ENCODE results near the gene RNF144A.

RNF144A gene

DNA sequence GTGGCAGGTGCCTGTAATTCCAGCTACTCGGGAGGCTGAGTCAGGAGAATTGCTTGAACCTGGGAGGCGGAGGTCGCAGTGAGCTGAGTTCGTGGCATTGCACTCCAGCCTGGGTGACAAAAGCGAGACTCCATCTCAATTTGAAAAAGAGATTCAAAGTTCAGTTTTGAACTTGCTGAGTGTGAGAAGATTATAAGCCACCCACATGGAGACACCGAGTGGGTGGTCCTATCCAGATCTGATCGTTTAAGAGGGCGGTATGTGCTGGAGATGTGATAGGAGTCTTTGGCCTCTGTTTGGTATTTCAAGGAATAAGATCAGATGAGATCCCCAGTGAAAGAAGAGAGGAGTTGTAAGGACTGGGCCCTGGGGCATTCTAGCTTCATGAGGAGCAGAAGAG is 25.6 kb downstream of the RNF144A start:
- TF ChIP-seq, protein P1, sequence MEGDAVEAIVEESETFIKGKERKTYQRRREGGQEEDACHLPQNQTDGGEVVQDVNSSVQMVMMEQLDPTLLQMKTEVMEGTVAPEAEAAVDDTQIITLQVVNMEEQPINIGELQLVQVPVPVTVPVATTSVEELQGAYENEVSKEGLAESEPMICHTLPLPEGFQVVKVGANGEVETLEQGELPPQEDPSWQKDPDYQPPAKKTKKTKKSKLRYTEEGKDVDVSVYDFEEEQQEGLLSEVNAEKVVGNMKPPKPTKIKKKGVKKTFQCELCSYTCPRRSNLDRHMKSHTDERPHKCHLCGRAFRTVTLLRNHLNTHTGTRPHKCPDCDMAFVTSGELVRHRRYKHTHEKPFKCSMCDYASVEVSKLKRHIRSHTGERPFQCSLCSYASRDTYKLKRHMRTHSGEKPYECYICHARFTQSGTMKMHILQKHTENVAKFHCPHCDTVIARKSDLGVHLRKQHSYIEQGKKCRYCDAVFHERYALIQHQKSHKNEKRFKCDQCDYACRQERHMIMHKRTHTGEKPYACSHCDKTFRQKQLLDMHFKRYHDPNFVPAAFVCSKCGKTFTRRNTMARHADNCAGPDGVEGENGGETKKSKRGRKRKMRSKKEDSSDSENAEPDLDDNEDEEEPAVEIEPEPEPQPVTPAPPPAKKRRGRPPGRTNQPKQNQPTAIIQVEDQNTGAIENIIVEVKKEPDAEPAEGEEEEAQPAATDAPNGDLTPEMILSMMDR (IDR thresholded peaks at IDR 0.05; ENCODE audit: extremely low read depth, missing control alignments), result no peak
- no peak for DNase-seq (ENCODE audit: low spot score)

DNA sequence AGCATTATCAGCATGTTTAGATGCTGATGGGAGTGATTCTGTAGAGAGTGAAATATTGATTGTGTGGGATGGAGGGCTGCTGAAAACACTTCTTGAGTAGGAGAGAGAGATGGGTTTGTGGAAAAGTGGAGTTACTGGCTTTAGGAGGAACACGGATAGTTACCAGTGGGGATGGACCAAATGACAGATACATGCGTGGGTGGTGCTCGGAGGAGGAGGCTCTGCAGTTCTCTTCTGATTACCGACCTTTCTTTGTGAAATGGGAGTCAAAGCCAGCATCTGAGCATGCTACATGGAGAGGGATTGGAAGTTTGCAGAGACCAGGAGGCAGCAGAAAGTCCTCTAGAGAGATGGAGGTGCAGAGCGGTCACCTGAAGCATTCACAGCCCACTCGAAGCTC is 26.3 kb downstream of the RNF144A start:
- no peak for DNase-seq (ENCODE audit: low spot score)
- TF ChIP-seq, protein P1 (IDR thresholded peaks at IDR 0.05; ENCODE audit: extremely low read depth, missing control alignments), result no peak

DNA sequence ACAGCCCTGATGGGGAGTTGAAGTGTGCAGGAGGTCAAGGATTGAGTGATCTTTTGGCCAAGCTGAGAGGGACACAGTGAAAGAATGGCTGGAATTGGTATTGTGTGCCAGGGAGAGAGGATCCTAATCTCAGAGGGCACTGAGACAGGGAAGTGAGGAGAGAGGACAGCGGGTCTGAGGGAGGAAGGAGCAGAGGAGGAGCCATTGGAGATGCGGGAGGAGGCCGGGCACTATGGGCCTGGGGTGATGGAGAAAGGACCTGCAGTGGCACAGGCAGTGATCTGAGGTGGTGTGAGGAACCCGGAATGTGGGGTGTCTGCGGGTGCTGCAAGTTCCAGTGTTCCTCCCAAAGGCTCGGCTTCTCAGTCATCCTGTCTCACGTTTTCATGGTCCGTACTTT is 26.8 kb downstream of the RNF144A start:
- DNase-seq (ENCODE audit: low spot score), result no peak
- TF ChIP-seq, protein P1 (IDR thresholded peaks at IDR 0.05; ENCODE audit: extremely low read depth, missing control alignments), result no peak

DNA sequence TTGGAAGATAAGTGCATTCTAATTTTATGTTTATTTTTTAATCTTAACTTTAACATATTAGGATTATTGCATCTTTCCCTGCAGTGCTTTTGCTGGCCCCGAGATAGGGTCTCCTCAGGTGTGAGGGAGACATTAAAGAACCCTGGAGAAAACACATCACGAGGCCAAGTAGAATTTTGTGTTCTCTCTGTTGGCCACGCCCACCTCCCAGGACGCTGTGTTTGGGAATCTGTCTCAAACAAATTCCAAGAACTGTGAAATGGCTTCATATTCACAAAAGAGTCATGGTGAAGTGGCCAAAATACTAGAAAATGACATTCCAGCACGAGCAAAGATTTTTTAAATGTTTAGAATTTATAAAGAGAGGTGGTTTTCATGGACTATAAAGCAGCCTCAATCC is 27.3 kb downstream of the RNF144A start:
- TF ChIP-seq, protein P1 (IDR thresholded peaks at IDR 0.05; ENCODE audit: extremely low read depth, missing control alignments), result no peak
- no peak for DNase-seq (ENCODE audit: low spot score)

DNA sequence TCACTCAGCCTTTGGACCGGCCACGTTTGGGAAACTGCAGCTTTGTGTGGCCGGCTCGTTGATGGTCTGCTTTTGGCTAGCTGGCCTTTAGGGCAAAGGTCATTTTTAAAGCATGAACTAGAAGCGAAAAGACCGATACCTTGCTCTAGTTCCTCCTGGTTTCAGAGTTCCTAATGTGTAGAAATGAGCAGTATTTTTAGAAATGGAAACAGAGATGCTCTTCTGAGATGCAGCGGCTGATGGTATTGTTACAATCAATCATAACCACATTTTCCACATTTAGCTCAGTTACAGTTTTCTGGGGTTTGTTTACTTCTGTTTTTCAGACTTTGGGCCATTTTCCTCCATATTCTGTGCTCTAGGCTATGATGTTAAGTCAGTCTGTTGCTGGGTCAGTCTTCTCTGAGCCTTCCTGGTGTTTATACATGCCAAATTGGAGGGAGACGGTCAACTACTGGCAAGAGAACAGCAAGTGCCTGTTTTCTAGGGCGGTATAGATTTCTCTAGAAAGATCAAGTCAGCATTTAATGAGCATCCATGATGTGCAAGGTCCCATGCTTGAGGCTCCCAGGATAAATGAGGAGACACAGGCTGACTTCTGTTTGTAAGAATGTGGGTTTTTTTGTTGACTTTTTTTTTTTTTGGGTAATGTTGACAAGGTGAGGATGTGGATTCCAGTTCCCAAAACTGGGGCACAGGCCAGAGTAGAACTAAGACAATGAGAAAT is 28.0 kb downstream of the RNF144A start:
- TF ChIP-seq, protein P1 (IDR thresholded peaks at IDR 0.05; ENCODE audit: extremely low read depth, missing control alignments), result no peak
- peak; percentile 67 for DNase-seq (ENCODE audit: low spot score)

DNA sequence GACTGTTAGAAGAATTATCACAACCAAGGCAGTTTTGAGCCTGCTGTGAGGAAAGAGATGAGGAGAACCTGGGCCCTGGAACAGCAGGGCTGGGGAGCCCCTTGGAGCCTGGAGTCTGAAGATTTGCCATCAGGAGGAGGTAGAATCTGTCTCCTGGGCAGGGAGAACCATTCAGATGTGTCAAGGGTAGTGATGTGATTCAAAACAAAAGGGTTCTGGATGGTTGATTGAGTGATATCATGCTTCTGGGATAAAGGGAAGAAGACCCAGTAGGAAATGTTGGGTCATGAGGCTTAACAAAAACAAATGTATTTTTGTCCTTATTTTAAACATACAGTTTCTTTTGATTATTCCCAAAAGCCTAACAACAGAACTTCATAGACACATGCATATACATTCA is 28.6 kb downstream of the RNF144A start:
- no peak for DNase-seq (ENCODE audit: low spot score)
- TF ChIP-seq, protein P1 (IDR thresholded peaks at IDR 0.05; ENCODE audit: extremely low read depth, missing control alignments), result no peak

DNA sequence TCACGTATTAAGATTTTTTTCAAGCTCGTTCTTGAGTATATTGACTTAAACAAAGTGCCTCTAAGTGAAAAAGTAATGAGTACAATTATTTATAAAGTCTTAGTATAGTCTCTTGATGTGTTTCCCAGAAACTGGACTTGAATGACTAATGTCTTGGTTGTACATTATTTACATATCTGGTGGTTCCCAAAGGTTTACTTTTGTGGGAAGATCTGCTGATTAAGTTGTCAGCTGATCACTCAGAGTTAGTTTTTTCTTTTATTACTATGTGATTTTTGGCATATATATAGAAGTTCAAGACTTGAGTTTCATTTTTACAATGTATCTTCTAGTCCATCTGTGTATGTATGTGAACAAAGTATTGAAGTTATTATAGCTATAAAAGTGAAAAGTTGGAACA is 29.5 kb downstream of the RNF144A start:
- no peak for DNase-seq (ENCODE audit: low spot score)
- TF ChIP-seq, protein P1 (IDR thresholded peaks at IDR 0.05; ENCODE audit: extremely low read depth, missing control alignments), result no peak

Data from GM20000 (cell line).